ENCODE measurements around the gene EYA2. TPM values are rescaled to one million over a fixed set of nuclear protein-coding genes. Genes with fewer than 3 reads are reported as not detected.
"Not testable (repeated sequence)": the region's sequence is repeated elsewhere in the genome, so short reads cannot be mapped to it uniquely, and the experiment has no call there.

The EYA2 gene
- total RNA-seq, 1 experiment from 2014 or later = 0.74 TPM

- Histone ChIP-seq H3K79me1 (ENCODE audit: insufficient read depth, low read depth, low read length, poor library complexity, severe bottlenecking) (no peaks in the 10 kb centered on the region), H2BK120ac (ENCODE audit: low read depth, low read length, poor library complexity, severe bottlenecking) (no peak overlapping the region), H3K23ac (ENCODE audit: insufficient read length, low read depth, low read length) (no peak overlapping the region), H2BK15ac (ENCODE audit: low read depth, low read length) (no peak overlapping the region), H3K4ac (ENCODE audit: low read depth, low read length) (no peak overlapping the region), H3K27ac (ENCODE audit: insufficient read length, low read depth, low read length) (no peak overlapping the region), H3T11ph (ENCODE audit: low read length) (no peak overlapping the region), H4K5ac (ENCODE audit: insufficient read length, low read depth, low read length) (no peak overlapping the region), H4K20me1 (ENCODE audit: control insufficient read depth, insufficient read depth, insufficient read length) (no peaks in the 10 kb centered on the region), H3K9me3 (ENCODE audit: control insufficient read depth, low read depth, low read length) (no peaks in the 10 kb centered on the region), H2BK5ac (ENCODE audit: insufficient read length, low read length) (no peak overlapping the region), H4K8ac (replicated peaks; ENCODE audit: insufficient read length, low read depth, low read length) (no peak overlapping the region), H3K56ac (ENCODE audit: insufficient read length, low read depth, low read length) (no peak overlapping the region), H3K27me3 (ENCODE audit: insufficient read depth, low read length) (no peaks in the 10 kb centered on the region), H2BK12ac (ENCODE audit: insufficient read length, low read depth, low read length) (no peak overlapping the region), H3K79me2 (ENCODE audit: insufficient read depth, low read length) (no peaks in the 10 kb centered on the region), H2AFZ (ENCODE audit: low read length) (no peak overlapping the region), H2AK5ac (ENCODE audit: insufficient read length, low read length) (no peak overlapping the region), H3K9ac (ENCODE audit: extremely low read depth, insufficient read length, low read length) (no peak overlapping the region), H3K4me1 (ENCODE audit: insufficient read depth, low read length) (no peaks in the 10 kb centered on the region), H3K23me2 (ENCODE audit: insufficient read length, low read depth, low read length, poor library complexity, severe bottlenecking) (no peaks in the 10 kb centered on the region), H3K18ac (ENCODE audit: insufficient read length, low read depth, low read length) (no peak overlapping the region), H3K14ac (ENCODE audit: insufficient read depth, low read length) (no peak overlapping the region), H3K4me2 (ENCODE audit: insufficient read depth, insufficient read length, low read length) (no peak overlapping the region), H4K91ac (ENCODE audit: insufficient read length, low read depth, low read length) (no peak overlapping the region), H2BK20ac (ENCODE audit: low read depth, low read length, poor library complexity, severe bottlenecking) (no peak overlapping the region)
- Mint-ChIP-seq H3K27me3 (ENCODE audit: low read depth) (peaks cover 1% of the 10 kb centered on the region; the same call in 1 of the 2 replicates), H3K27ac (no peak overlapping the region; a peak in 1 of 7 replicates), H3K9me3 (peaks cover 3 to 8% of the 10 kb centered on the region in 2 experiments; a peak in 4 of 5 replicates), H3K4me3 (no peak overlapping the region), H3K4me1 (peaks cover 17 to 26% of the 10 kb centered on the region in 2 experiments), H3K36me3 (ENCODE audit: insufficient read depth in 1 of 3, low read depth in 3 of 3) (peaks cover 0 to 6% (median 2%) of the 10 kb centered on the region in 3 experiments; a peak in 2 of 7 replicates)
- no peak for TF ChIP-seq CTCF (conservative IDR thresholded peaks at IDR 0.05)
- DNase-seq = no peak
- WGBS (ENCODE audit: extremely low coverage, insufficient read length, low lambda C conversion rate) = no CpG with 5 or more reads among the region's 11 CpGs
Observed at GRCh38 chr20:46931699-46932098, 37.1 kb downstream of the EYA2 start.

GRCh38 chr20:46932439-46932838 is 37.8 kb downstream of the EYA2 start:
- H4K20me1 ChIP-seq (ENCODE audit: control insufficient read depth, insufficient read depth, insufficient read length); H3K4me3 Mint-ChIP-seq; H4K91ac ChIP-seq (ENCODE audit: insufficient read length, low read depth, low read length); H3K18ac ChIP-seq (ENCODE audit: insufficient read length, low read depth, low read length); H3K27me3 Mint-ChIP-seq (ENCODE audit: low read depth); H3K9ac ChIP-seq (ENCODE audit: extremely low read depth, insufficient read length, low read length); H3K9me3 ChIP-seq (ENCODE audit: control insufficient read depth, low read depth, low read length); H2BK5ac ChIP-seq (ENCODE audit: insufficient read length, low read length); H3K79me1 ChIP-seq (ENCODE audit: insufficient read depth, low read depth, low read length, poor library complexity, severe bottlenecking); H3K27ac Mint-ChIP-seq; H3K36me3 Mint-ChIP-seq (ENCODE audit: insufficient read depth in 1 of 3, low read depth in 3 of 3); DNase-seq; H2AFZ ChIP-seq (ENCODE audit: low read length); H4K8ac ChIP-seq (replicated peaks; ENCODE audit: insufficient read length, low read depth, low read length); H3K79me2 ChIP-seq (ENCODE audit: insufficient read depth, low read length); H3K23ac ChIP-seq (ENCODE audit: insufficient read length, low read depth, low read length); H3K4me1 ChIP-seq (ENCODE audit: insufficient read depth, low read length); H2BK120ac ChIP-seq (ENCODE audit: low read depth, low read length, poor library complexity, severe bottlenecking); H3K23me2 ChIP-seq (ENCODE audit: insufficient read length, low read depth, low read length, poor library complexity, severe bottlenecking); H3K14ac ChIP-seq (ENCODE audit: insufficient read depth, low read length); H3K56ac ChIP-seq (ENCODE audit: insufficient read length, low read depth, low read length); H3T11ph ChIP-seq (ENCODE audit: low read length); H3K4ac ChIP-seq (ENCODE audit: low read depth, low read length); H2BK15ac ChIP-seq (ENCODE audit: low read depth, low read length); H4K5ac ChIP-seq (ENCODE audit: insufficient read length, low read depth, low read length); H3K4me2 ChIP-seq (ENCODE audit: insufficient read depth, insufficient read length, low read length); H2BK20ac ChIP-seq (ENCODE audit: low read depth, low read length, poor library complexity, severe bottlenecking); H3K27me3 ChIP-seq (ENCODE audit: insufficient read depth, low read length); H3K9me3 Mint-ChIP-seq; H2AK5ac ChIP-seq (ENCODE audit: insufficient read length, low read length); H3K27ac ChIP-seq (ENCODE audit: insufficient read length, low read depth, low read length); H2BK12ac ChIP-seq (ENCODE audit: insufficient read length, low read depth, low read length): not testable (repeated sequence)
- H3K4me1 Mint-ChIP-seq = peaks cover 17 to 26% of the 10 kb centered on the region in 2 experiments
- WGBS (ENCODE audit: extremely low coverage, insufficient read length, low lambda C conversion rate) = no CpG with 5 or more reads among the region's 10 CpGs
